ENCODE data around the gene ZBTB24.

DNA sequence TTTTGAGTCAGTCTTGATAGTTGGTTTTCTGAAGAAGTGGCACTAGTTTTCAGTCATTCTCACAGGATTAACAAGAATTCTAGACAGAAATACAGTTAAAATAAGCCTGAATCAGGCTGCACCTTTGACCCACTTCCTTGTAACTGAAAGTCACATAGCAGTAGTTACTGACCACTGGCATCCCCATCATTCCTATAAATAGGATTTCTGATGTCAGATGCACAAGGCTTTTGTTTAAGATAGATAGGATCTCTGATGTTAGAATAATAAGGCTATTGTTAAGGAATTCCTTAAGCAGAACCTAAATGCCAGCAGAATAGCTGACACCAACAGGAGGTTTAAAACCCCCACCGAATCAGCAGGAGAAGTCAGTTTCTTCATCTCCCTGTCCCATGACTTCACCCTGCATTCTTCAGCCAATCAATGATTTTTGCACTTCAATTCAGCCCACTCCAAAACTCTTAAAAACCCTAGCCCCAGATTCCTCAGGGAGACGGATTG, 30.6 kb upstream of the ZBTB24 start:
- TF ChIP-seq, protein P1, sequence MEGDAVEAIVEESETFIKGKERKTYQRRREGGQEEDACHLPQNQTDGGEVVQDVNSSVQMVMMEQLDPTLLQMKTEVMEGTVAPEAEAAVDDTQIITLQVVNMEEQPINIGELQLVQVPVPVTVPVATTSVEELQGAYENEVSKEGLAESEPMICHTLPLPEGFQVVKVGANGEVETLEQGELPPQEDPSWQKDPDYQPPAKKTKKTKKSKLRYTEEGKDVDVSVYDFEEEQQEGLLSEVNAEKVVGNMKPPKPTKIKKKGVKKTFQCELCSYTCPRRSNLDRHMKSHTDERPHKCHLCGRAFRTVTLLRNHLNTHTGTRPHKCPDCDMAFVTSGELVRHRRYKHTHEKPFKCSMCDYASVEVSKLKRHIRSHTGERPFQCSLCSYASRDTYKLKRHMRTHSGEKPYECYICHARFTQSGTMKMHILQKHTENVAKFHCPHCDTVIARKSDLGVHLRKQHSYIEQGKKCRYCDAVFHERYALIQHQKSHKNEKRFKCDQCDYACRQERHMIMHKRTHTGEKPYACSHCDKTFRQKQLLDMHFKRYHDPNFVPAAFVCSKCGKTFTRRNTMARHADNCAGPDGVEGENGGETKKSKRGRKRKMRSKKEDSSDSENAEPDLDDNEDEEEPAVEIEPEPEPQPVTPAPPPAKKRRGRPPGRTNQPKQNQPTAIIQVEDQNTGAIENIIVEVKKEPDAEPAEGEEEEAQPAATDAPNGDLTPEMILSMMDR (IDR thresholded peaks at IDR 0.05) = no peak
- TF ChIP-seq POLR2AphosphoS5 (IDR thresholded peaks at IDR 0.05; ENCODE audit: low read depth, low read length) = no peak
- TF ChIP-seq, protein P2, sequence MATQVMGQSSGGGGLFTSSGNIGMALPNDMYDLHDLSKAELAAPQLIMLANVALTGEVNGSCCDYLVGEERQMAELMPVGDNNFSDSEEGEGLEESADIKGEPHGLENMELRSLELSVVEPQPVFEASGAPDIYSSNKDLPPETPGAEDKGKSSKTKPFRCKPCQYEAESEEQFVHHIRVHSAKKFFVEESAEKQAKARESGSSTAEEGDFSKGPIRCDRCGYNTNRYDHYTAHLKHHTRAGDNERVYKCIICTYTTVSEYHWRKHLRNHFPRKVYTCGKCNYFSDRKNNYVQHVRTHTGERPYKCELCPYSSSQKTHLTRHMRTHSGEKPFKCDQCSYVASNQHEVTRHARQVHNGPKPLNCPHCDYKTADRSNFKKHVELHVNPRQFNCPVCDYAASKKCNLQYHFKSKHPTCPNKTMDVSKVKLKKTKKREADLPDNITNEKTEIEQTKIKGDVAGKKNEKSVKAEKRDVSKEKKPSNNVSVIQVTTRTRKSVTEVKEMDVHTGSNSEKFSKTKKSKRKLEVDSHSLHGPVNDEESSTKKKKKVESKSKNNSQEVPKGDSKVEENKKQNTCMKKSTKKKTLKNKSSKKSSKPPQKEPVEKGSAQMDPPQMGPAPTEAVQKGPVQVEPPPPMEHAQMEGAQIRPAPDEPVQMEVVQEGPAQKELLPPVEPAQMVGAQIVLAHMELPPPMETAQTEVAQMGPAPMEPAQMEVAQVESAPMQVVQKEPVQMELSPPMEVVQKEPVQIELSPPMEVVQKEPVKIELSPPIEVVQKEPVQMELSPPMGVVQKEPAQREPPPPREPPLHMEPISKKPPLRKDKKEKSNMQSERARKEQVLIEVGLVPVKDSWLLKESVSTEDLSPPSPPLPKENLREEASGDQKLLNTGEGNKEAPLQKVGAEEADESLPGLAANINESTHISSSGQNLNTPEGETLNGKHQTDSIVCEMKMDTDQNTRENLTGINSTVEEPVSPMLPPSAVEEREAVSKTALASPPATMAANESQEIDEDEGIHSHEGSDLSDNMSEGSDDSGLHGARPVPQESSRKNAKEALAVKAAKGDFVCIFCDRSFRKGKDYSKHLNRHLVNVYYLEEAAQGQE (IDR thresholded peaks at IDR 0.05; ENCODE audit: insufficient read depth in 1 of 2, low read depth in 2 of 2, low read length in 1 of 2) = no peak

All from Panc1 (cell line).